ENCODE results near the gene GNAO1.

Gene GNAO1

DNA sequence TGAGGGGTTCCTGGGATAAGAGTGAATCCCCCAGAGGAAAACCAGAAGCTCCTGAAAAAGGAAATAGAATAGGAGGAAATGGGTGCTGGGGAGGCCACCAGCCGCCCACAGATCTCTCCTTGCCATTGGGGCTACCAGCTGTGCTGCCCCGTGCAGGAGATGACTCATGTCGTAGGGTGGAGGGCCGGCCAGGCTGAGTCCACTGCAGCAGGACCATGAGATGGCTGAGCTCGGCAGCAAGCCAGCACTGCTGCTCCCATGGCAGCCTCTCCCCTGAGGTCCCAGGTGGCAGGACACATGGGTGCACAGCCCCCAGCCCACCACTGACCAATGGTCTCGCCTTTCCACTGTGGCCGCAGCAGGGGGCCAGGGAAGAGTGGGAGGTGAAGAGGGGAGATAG is 95.5 kb downstream of the GNAO1 start:
- no peaks in the 10 kb centered on the region for H3K36me3 ChIP-seq (ENCODE audit: control insufficient read depth in 2 of 2, insufficient read depth in 1 of 2, low read length in 2 of 2)
- POLR2A ChIA-PET = no interaction called here
- TF ChIP-seq FEZF1 (tag by site-specific recombination; IDR thresholded peaks at IDR 0.05) (no peak), ZNF202 (tag by site-specific recombination; IDR thresholded peaks at IDR 0.05; ENCODE audit: borderline replicate concordance) (no peak)
- TF ChIP-seq, protein P1, sequence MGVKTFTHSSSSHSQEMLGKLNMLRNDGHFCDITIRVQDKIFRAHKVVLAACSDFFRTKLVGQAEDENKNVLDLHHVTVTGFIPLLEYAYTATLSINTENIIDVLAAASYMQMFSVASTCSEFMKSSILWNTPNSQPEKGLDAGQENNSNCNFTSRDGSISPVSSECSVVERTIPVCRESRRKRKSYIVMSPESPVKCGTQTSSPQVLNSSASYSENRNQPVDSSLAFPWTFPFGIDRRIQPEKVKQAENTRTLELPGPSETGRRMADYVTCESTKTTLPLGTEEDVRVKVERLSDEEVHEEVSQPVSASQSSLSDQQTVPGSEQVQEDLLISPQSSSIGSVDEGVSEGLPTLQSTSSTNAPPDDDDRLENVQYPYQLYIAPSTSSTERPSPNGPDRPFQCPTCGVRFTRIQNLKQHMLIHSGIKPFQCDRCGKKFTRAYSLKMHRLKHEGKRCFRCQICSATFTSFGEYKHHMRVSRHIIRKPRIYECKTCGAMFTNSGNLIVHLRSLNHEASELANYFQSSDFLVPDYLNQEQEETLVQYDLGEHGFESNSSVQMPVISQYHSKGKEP (tag by site-specific recombination; IDR thresholded peaks at IDR 0.05) = no peak
- TF ChIP-seq, protein P2, sequence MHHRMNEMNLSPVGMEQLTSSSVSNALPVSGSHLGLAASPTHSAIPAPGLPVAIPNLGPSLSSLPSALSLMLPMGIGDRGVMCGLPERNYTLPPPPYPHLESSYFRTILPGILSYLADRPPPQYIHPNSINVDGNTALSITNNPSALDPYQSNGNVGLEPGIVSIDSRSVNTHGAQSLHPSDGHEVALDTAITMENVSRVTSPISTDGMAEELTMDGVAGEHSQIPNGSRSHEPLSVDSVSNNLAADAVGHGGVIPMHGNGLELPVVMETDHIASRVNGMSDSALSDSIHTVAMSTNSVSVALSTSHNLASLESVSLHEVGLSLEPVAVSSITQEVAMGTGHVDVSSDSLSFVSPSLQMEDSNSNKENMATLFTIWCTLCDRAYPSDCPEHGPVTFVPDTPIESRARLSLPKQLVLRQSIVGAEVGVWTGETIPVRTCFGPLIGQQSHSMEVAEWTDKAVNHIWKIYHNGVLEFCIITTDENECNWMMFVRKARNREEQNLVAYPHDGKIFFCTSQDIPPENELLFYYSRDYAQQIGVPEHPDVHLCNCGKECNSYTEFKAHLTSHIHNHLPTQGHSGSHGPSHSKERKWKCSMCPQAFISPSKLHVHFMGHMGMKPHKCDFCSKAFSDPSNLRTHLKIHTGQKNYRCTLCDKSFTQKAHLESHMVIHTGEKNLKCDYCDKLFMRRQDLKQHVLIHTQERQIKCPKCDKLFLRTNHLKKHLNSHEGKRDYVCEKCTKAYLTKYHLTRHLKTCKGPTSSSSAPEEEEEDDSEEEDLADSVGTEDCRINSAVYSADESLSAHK (tag by site-specific recombination; IDR thresholded peaks at IDR 0.05) = no peak
- TF ChIP-seq, protein P3, sequence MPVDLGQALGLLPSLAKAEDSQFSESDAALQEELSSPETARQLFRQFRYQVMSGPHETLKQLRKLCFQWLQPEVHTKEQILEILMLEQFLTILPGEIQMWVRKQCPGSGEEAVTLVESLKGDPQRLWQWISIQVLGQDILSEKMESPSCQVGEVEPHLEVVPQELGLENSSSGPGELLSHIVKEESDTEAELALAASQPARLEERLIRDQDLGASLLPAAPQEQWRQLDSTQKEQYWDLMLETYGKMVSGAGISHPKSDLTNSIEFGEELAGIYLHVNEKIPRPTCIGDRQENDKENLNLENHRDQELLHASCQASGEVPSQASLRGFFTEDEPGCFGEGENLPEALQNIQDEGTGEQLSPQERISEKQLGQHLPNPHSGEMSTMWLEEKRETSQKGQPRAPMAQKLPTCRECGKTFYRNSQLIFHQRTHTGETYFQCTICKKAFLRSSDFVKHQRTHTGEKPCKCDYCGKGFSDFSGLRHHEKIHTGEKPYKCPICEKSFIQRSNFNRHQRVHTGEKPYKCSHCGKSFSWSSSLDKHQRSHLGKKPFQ (tag by site-specific recombination; IDR thresholded peaks at IDR 0.05) = no peak

DNA sequence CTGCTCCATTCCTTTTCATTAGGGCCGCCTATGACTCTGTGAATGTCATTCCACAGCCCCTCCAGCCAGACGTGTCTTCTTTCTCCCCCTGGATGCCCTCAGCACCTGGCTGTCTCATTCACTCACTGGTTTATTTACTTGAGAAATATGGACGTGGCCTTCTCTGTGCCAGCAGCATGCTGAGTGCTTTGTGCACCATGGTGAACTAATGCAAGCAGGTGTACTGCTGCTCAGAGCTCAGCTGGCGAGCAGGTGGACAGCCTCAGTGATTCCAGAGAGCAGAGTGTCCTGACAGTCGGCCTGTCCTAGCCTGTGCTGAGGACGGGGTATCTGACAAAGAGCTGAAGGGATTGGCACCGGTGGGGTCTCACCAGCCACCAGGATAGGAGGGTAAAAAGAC is 96.7 kb downstream of the GNAO1 start:
- no peaks in the 10 kb centered on the region for H3K36me3 ChIP-seq (ENCODE audit: control insufficient read depth in 2 of 2, insufficient read depth in 1 of 2, low read length in 2 of 2)
- ChIA-PET CTCF (no interaction called here), POLR2A (no interaction called here)
- no peaks in the 10 kb centered on the region for H3K9me3 ChIP-seq (ENCODE audit: control insufficient read depth, insufficient read depth, low read depth, low read length)
- no peak overlapping the region for H3K27ac ChIP-seq (ENCODE audit: extremely low read depth, low read depth, low read length)
- no peak overlapping the region for H3K4me3 ChIP-seq (ENCODE audit: low read depth, low read length)
- no peaks in the 10 kb centered on the region for H3K4me1 ChIP-seq (ENCODE audit: control insufficient read depth, insufficient read depth, low read length)
- TF ChIP-seq KLF8 (tag by site-specific recombination; IDR thresholded peaks at IDR 0.05) (no peak), ZNF24 (tag by site-specific recombination; IDR thresholded peaks at IDR 0.05) (no peak), ZNF404 (tag by site-specific recombination; IDR thresholded peaks at IDR 0.05) (no peak), ZNF274 (IDR thresholded peaks at IDR 0.05; ENCODE audit: low read length) (no peak), ZNF274 (tag by site-specific recombination; IDR thresholded peaks at IDR 0.05; ENCODE audit: borderline replicate concordance) (no peak), KLF16 (tag by site-specific recombination; IDR thresholded peaks at IDR 0.05) (no peak), ZNF175 (tag by site-specific recombination; IDR thresholded peaks at IDR 0.05) (no peak), ZNF146 (tag by site-specific recombination; IDR thresholded peaks at IDR 0.05) (no peak), ZNF174 (tag by site-specific recombination; IDR thresholded peaks at IDR 0.05) (no peak), ZNF112 (tag by site-specific recombination; IDR thresholded peaks at IDR 0.05) (no peak)
- TF ChIP-seq, protein P3 (tag by site-specific recombination; IDR thresholded peaks at IDR 0.05) = no peak
- TF ChIP-seq, protein P4, sequence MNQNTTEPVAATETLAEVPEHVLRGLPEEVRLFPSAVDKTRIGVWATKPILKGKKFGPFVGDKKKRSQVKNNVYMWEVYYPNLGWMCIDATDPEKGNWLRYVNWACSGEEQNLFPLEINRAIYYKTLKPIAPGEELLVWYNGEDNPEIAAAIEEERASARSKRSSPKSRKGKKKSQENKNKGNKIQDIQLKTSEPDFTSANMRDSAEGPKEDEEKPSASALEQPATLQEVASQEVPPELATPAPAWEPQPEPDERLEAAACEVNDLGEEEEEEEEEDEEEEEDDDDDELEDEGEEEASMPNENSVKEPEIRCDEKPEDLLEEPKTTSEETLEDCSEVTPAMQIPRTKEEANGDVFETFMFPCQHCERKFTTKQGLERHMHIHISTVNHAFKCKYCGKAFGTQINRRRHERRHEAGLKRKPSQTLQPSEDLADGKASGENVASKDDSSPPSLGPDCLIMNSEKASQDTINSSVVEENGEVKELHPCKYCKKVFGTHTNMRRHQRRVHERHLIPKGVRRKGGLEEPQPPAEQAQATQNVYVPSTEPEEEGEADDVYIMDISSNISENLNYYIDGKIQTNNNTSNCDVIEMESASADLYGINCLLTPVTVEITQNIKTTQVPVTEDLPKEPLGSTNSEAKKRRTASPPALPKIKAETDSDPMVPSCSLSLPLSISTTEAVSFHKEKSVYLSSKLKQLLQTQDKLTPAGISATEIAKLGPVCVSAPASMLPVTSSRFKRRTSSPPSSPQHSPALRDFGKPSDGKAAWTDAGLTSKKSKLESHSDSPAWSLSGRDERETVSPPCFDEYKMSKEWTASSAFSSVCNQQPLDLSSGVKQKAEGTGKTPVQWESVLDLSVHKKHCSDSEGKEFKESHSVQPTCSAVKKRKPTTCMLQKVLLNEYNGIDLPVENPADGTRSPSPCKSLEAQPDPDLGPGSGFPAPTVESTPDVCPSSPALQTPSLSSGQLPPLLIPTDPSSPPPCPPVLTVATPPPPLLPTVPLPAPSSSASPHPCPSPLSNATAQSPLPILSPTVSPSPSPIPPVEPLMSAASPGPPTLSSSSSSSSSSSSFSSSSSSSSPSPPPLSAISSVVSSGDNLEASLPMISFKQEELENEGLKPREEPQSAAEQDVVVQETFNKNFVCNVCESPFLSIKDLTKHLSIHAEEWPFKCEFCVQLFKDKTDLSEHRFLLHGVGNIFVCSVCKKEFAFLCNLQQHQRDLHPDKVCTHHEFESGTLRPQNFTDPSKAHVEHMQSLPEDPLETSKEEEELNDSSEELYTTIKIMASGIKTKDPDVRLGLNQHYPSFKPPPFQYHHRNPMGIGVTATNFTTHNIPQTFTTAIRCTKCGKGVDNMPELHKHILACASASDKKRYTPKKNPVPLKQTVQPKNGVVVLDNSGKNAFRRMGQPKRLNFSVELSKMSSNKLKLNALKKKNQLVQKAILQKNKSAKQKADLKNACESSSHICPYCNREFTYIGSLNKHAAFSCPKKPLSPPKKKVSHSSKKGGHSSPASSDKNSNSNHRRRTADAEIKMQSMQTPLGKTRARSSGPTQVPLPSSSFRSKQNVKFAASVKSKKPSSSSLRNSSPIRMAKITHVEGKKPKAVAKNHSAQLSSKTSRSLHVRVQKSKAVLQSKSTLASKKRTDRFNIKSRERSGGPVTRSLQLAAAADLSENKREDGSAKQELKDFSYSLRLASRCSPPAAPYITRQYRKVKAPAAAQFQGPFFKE (tag by site-specific recombination; IDR thresholded peaks at IDR 0.05; ENCODE audit: borderline replicate concordance) = no peak

More for the DNA sequence above, 95.5 kb downstream of the GNAO1 start:
- CTCF ChIA-PET = interaction anchor here (0.6 kb wide), 1 partner anchor 130 kb away, joined by 4 read pairs; no protein-coding TSS in a partner anchor
- Histone ChIP-seq H3K4me3 (ENCODE audit: low read depth, low read length) (no peak overlapping the region), H3K9me3 (ENCODE audit: control insufficient read depth, insufficient read depth, low read depth, low read length) (no peaks in the 10 kb centered on the region), H3K4me1 (ENCODE audit: control insufficient read depth, insufficient read depth, low read length) (no peaks in the 10 kb centered on the region), H3K27ac (ENCODE audit: extremely low read depth, low read depth, low read length) (no peak overlapping the region)

Data from HEK293 (cell line).